ENCODE measurements around the gene HOXC5. TPM values are rescaled to one million over a fixed set of nuclear protein-coding genes. Genes with fewer than 3 reads are reported as not detected.

HOXC5 gene
- total RNA-seq, 1 donor from 2014 or later, result not detected

DNA sequence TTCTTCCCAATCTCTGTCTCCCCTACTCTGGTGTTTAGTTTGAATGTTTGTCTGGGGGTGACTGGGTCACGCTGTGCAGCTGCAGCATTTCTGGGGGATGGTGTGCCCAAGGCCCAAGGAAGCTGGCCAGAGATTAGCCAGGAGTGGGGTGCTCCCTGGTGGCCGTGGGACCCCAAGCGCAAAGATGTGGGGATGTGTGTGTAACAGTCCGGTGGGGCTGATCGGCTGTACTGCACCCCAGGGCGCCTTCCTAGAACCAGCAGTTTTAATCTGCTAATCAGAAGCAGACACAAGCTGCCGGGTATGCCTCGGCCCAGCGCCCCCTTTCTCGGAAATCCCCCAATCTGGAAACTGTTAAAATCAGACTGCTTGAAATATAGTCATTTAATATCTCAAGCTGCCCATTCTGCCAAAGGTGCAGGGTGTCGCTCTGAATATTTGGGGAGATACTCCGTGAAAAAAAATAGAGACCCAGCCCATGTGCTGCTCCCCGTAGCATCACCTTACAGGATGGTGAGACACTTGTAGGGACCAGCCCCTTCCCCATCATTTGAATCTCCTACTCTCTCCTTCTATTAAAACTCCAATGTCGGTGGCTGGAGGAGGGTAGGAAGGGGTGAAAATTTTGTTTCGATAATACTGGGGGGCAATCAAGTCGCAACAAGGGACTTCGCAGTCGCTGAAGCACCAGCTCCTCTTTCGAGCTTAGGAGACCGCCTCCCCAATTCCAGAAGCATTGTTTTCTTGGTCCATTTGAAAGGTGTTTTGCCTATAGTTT, 28.6 kb upstream of the HOXC5 start:
- no peak for DNase-seq
- intact Hi-C loops (cut with DNase I), result no loop called here
- no peak for ATAC-seq (ENCODE audit: poor library complexity)

- intact Hi-C loops (cut with DNase I), result no loop called here
- ATAC-seq (ENCODE audit: poor library complexity) (no peak), DNase-seq (no peak)
Observed at GRCh38 chr12:54004841-54005530, 27.9 kb upstream of the HOXC5 start.

- intact Hi-C loops (cut with DNase I), result no loop called here
- DNase-seq (no peak), ATAC-seq (ENCODE audit: poor library complexity) (no peak)
Observed at GRCh38 chr12:54005531-54005852, 27.4 kb upstream of the HOXC5 start.

- intact Hi-C loops (cut with DNase I), result loop anchor here (2.0 kb wide), 1 partner anchor 187 kb away; no protein-coding TSS in a partner anchor
- DNase-seq (peak; percentile 93), ATAC-seq (ENCODE audit: poor library complexity) (peak; percentile 96)
Observed at GRCh38 chr12:54005853-54006558, 26.8 kb upstream of the HOXC5 start.

- ATAC-seq (ENCODE audit: poor library complexity), result no peak
- intact Hi-C loops (cut with DNase I), result loop anchor here (2.0 kb wide), 1 partner anchor 186 kb away; no protein-coding TSS in a partner anchor
Observed at GRCh38 chr12:54006559-54007220, 26.2 kb upstream of the HOXC5 start.

DNA sequence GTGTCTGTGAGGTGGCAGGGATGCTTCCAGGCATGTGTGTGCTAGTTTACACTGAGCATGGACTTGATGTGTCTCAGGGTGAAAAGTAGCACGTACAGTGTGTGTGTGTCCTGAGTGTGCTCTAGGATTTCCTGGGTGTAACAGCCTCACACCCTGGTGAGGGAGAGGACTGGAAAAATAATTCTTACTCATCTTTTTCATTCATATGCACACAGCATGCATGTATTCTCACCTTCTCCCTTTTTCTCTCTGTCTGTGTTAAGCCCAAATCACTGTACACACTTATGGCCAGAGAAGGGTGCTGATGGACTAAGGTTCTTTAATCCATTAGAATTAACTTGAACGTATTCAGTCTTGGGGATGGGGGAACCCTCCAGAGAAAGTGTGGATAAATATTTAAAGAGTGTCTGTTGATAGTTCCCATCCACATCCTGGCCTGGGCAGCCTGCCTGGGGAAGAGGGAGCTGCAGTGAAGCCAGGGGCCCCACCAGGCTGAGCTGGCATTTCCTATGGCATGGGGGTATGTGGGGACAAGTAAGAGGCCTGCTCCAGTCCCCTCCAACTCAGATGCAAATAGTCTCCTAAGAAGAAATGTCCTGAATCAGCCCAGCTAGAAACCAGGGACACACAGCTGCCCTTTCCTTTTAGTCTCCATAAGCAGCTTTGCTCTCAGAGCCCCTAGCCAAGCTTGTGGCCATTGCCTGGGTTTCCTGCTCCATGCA, 25.2 kb upstream of the HOXC5 start:
- no peak for DNase-seq
- no peak for ATAC-seq (ENCODE audit: poor library complexity)
- intact Hi-C loops (cut with DNase I), result loop anchor here (2.0 kb wide), 1 partner anchor 185 kb away; no protein-coding TSS in a partner anchor

More at GRCh38 chr12:54006559-54007220, 26.2 kb upstream of the HOXC5 start:
- DNase-seq, result no peak

DNA sequence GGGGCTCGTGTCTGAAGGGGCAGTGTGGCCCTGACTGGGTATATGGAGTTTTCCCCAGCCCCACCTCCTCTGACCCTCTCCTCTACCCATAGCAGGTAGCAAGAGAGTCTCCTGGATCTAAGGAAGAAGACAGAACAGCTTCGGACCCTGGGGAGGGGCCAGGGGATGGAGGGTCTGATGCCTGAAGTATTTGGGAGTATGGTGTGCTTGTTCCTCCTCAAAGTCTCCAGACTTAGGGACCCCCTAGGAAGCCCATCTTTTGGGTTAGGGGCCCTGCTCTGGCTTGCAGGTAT, 24.6 kb upstream of the HOXC5 start:
- ATAC-seq (ENCODE audit: poor library complexity) (no peak), DNase-seq (no peak)
- intact Hi-C loops (cut with DNase I), result no loop called here

DNA sequence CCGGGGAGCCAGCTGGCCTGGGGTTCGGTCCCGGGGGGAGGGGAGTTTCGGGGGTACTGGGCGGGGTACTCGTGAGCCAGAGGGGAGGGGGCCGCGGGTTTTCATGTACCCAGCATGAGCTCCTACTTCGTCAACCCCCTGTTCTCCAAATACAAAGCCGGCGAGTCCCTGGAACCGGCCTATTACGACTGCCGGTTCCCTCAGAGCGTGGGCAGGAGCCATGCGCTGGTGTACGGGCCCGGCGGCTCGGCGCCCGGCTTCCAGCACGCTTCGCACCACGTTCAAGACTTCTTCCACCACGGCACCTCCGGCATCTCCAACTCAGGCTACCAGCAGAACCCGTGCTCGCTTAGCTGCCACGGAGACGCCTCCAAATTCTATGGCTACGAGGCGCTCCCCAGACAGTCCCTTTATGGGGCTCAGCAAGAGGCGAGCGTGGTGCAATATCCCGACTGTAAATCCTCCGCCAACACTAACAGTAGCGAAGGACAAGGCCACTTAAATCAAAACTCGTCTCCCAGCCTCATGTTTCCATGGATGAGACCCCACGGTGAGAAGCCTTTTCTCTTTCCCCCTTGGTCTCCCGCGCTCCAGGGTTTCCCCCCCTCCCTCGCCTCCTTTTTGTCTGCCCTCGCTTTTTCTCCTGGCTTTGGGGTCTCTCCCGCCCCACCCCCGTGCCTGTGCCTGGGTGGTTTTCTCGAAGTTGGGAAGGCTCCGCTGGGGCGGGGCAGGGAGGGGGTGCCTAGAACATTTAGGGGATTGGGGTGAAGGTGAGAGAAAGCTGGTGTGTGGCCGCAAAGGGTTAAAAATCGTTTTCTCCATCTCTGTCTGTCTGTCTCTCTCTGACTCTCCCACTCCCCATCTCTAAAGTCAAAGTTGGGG, 23.4 kb upstream of the HOXC5 start:
- ATAC-seq (ENCODE audit: poor library complexity) (no peak), DNase-seq (no peak)
- intact Hi-C loops (cut with DNase I), result no loop called here

- DNase-seq (no peak), ATAC-seq (ENCODE audit: poor library complexity) (no peak)
- intact Hi-C loops (cut with DNase I), result no loop called here
Observed at GRCh38 chr12:54010053-54010971, 22.5 kb upstream of the HOXC5 start.

- no peak for DNase-seq
- no peak for ATAC-seq (ENCODE audit: poor library complexity)
- intact Hi-C loops (cut with DNase I), result no loop called here
Observed at GRCh38 chr12:54010972-54011664, 21.7 kb upstream of the HOXC5 start.

- DNase-seq (no peak), ATAC-seq (ENCODE audit: poor library complexity) (no peak)
- intact Hi-C loops (cut with DNase I), result no loop called here
Observed at GRCh38 chr12:54011665-54012532, 21.0 kb upstream of the HOXC5 start.

- intact Hi-C loops (cut with DNase I), result no loop called here
- ATAC-seq (ENCODE audit: poor library complexity), result no peak
- no peak for DNase-seq
Observed at GRCh38 chr12:54012631-54013409, 20.0 kb upstream of the HOXC5 start.

DNA sequence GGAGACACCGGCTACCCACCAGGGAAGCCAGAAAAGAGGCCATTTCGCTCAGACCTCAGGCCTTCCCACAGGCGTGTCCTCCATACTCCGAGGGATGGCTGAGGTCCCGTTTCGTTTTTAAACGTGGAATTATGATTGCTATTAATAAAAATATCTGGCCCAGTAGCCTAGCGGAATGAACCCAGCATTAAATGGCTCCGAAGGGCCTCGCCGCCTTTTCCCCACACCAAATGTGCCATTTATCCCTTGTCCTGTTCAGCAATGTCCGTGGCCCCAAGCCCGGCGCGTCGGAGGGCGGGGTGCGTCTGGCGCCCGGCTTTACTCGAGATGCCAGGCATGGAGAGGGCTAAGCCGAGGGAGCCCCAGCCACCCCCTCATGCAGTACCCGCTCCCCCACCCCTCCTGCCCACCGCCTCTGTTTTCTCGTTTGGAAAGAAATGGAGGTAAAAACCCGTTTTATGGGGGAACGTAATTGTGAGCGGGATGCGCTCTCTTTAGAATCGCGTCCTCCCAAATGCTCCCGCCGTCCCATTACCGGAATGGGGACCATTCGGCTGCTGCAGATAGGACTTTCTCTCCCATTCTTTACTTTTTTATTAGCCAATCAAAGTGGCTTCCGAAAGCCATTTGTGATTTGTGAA, 18.4 kb upstream of the HOXC5 start:
- ATAC-seq (ENCODE audit: poor library complexity), result no peak
- no peak for DNase-seq
- intact Hi-C loops (cut with DNase I), result no loop called here

Measured in Right ventricle myocardium superior (tissue), 1 donor.